Fibroblast of the aortic adventitia (primary cell): ENCODE data around the gene RHBDD3. TPM values are rescaled to one million over a fixed set of nuclear protein-coding genes. Genes with fewer than 3 reads are reported as not detected.

Source experiments
- DNase-seq: peaks from one replicate; pipeline ENCODE4 v3.0.0-alpha.2; 2010; ENCODE audit warnings: low read depth
- H3K4me3 ChIP-seq: 2 replicates; pipeline ENCODE4 v1.5.1; 2011; ENCODE audit warnings: low read depth, mild to moderate bottlenecking, control low read depth, low read length, moderate library complexity
- total RNA-seq: library from RNA; depleted of rRNA; stranded (reverse); fragments of >200 nt; gene quantifications from 2 replicates; pipeline ENCODE4 v1.2.3, GENCODE V29; 2012; ENCODE audit warnings: low replicate concordance
- TF ChIP-seq, protein P1 (sequence below): IDR thresholded peaks from 2 replicates; pipeline ENCODE4 v1.5.1; 2011; ENCODE audit warnings: mild to moderate bottlenecking, low read length, control low read depth, inconsistent platforms; ENCODE audit not compliant: insufficient read depth

The RHBDD3 gene
- total RNA-seq, 1 donor: 22.0 TPM

DNA sequence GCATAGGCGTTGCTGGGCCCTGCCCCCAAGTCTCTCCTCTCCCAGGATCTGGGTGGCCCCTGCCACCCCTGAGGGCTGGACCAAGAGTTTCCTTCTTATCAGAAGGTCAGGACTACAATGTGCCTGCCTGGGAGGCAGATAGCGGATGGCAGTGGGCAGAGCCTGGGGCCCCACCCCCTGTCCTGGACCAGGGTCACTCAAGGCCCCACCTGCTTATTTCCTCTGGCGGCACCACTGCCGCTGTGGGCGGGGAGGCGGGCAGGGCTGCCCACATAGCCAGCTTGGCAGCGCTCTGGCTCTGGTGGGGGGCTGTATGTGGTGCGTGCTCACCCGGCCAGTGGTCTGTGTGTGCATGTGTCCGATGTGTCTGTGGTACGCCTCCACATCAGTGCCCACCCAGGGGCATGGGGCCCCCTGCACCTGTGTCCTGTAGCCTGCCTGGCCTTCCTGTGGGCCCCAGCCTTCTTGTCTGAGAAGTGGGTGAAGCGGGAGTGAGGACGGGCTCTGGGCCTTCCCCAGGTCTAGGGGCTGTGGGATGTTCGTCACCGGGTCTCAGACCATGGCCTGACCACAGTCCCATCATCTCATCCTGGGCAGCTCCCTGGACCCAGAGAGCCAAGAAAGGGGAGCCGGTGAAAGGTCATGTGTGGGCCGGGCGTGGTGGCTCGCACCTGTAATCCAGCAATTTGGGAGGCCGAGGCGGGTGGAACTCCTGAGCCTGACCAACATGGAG lies 41.7 kb upstream of the RHBDD3 start:
- TF ChIP-seq, protein P1, sequence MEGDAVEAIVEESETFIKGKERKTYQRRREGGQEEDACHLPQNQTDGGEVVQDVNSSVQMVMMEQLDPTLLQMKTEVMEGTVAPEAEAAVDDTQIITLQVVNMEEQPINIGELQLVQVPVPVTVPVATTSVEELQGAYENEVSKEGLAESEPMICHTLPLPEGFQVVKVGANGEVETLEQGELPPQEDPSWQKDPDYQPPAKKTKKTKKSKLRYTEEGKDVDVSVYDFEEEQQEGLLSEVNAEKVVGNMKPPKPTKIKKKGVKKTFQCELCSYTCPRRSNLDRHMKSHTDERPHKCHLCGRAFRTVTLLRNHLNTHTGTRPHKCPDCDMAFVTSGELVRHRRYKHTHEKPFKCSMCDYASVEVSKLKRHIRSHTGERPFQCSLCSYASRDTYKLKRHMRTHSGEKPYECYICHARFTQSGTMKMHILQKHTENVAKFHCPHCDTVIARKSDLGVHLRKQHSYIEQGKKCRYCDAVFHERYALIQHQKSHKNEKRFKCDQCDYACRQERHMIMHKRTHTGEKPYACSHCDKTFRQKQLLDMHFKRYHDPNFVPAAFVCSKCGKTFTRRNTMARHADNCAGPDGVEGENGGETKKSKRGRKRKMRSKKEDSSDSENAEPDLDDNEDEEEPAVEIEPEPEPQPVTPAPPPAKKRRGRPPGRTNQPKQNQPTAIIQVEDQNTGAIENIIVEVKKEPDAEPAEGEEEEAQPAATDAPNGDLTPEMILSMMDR: no peak
- no peak overlapping the region for H3K4me3 ChIP-seq
- no peak for DNase-seq

DNA sequence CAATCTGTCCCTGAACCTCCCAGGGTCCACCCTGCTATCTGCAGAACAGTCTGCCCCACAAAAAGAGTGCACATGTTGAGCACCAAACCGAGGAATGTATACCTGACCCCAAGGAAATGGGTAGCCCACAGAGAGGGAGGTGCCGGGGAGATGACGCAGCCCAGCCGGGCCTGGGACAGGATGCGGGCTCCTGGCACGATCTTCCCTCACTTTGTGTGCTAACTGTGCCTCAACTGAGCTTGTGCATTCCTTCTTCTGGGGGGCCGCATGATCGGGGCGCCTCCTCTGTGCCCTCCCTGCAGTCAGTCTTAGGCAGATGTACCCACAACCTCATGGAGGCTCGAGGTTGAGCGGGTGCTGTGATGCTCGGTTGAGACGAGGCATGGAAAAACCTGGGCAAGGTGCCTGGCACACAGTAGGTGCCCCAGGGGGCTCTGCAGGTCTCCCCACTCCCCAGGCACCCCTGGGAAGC lies 41.0 kb upstream of the RHBDD3 start:
- peak; percentile 34 for DNase-seq
- TF ChIP-seq, protein P1: no peak
- H3K4me3 ChIP-seq: peak overlapping the region; percentile 39

DNA sequence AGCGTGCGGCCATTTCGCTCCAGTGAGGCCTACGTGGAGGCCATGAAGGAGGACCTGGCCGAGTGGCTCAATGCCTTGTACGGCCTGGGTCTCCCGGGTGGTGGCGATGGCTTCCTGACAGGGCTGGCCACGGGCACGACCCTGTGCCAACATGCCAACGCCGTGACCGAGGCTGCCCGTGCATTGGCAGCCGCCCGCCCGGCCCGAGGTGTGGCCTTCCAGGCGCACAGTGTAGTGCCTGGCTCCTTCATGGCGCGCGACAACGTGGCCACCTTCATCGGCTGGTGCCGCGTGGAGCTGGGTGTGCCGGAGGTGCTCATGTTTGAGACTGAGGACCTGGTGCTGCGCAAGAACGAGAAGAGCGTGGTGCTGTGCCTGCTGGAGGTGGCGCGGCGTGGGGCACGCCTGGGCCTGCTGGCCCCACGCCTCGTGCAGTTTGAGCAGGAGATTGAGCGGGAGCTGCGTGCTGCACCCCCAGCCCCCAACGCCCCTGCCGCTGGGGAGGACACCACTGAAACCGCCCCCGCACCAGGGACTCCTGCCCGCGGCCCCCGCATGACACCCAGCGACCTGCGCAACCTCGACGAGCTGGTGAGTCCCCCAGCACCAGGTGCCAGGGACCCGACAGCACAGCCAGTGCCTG lies 40.5 kb upstream of the RHBDD3 start:
- TF ChIP-seq, protein P1: no peak
- H3K4me3 ChIP-seq: peak overlapping the region; percentile 83
- no peak for DNase-seq

DNA sequence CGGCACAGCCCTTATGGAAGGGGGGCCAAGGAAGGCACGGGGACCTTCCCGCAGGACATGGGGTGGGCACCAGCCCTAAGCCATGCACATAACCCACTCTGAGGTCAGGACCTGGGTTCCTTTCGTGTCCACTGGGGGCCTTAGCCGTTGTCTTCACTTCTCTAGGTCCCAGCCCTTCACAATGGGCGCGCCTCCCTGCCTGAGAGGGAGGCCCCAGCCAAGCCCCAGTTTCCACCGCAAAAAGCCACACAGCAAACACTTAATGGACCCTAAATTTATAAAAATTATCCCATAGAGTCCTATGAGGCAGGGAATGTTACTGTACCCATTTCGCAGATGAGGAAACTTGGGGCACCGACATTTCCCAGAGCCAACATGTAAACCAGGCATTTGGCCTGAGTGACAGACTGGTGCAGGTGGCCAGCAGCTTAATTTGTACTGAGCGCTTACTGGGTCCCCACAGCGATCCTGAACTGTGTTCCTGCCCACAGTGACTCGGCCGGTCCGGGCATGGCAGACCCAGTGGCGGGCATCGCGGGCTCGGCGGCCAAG lies 39.9 kb upstream of the RHBDD3 start:
- TF ChIP-seq, protein P1: no peak
- peak overlapping the region; percentile 83 for H3K4me3 ChIP-seq
- no peak for DNase-seq

DNA sequence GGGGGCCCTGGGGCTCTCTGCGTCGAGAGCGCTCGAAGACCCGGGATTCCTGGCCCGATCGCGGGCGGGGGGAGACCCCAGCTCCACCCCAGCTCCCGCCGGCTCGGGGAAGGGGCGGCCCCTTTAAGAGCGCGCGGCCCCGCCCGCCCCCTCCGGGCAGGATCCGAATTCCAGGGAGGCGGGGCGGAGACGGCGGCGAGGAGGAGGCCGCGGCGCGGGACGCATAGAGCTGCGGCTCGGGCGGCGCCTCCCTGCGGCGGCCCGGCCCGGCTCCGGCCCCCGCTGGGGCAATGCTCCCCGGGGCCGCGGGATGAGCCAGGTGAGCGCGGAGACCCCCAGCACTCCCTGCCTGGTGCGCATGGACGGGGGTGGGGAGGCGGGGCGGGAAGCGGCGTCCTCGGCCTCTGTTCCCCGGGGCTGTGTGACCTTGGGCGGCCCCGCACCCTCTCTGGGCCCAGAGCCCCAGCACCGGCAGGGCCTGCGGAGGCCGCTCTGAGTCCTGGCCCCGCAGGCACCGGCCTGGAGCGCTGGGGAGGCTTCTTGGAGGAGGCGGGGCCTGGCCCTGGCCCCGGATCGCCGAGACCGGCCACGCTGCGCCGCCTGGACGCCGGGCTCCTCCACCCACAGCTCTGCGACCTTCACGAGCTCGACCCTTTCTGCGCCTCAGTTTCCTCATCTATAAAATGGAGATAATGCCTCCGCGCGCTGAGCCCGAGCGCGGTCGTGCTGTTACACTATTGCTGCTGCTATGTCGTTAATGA lies 39.2 kb upstream of the RHBDD3 start:
- H3K4me3 ChIP-seq: peak overlapping the region; percentile 83
- TF ChIP-seq, protein P1: no peak
- peak; percentile 59 for DNase-seq

DNA sequence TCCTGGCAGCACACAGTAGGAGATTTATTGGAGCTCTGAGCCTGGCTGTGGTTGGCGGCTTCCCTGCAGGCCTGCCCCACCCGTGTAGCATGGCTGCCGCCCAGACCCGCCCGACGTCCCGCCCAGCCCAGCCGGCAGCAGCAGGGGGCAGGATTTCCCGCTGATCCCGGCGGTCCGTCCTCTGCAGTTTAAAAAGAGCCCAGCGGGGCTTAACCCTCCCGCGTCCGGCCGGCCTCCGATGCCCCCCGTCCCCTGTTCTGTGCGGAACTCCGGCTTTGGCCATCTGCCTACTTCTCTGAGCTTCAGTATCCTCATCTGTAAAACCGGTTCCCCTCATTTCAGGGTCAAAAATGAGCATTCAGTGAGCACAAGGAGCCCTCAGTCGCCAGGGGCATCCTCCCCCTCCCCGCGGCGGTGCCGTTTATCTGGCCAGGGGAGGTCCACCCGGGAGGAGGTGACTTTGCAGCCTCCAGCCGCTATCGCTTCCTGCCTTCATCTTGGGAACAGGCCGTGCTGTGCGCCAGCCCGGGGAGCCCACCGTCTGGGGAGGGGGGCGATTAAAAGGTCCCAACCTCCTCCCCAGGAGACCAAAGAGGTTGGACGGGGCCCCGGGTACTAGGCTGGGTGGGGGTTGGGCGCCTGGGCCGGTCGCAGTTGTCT lies 38.5 kb upstream of the RHBDD3 start, which contains the start of gene GAS2L1:
GAS2L1 (plus strand) TSS at position 476 of the 660 bp plus-strand sequence. CDS start 1,456 bp downstream, outside the sequence.
- H3K4me3 ChIP-seq: peak within 1 kb of the TSS; percentile 83
- peak; percentile 76 for DNase-seq
- TF ChIP-seq, protein P1: peak; percentile 78
